CD4-positive, alpha-beta T cell treated with Interleukin-17A for 1 hour (primary cell): ENCODE data around the gene TUBGCP4.
"Not testable (repeated sequence)": the region's sequence is repeated elsewhere in the genome, so short reads cannot be mapped to it uniquely, and the experiment has no call there.

Source experiments
- DNase-seq: peaks from one replicate; pipeline ENCODE4 v3.0.0-alpha.2; 2020

Gene TUBGCP4, protein sequence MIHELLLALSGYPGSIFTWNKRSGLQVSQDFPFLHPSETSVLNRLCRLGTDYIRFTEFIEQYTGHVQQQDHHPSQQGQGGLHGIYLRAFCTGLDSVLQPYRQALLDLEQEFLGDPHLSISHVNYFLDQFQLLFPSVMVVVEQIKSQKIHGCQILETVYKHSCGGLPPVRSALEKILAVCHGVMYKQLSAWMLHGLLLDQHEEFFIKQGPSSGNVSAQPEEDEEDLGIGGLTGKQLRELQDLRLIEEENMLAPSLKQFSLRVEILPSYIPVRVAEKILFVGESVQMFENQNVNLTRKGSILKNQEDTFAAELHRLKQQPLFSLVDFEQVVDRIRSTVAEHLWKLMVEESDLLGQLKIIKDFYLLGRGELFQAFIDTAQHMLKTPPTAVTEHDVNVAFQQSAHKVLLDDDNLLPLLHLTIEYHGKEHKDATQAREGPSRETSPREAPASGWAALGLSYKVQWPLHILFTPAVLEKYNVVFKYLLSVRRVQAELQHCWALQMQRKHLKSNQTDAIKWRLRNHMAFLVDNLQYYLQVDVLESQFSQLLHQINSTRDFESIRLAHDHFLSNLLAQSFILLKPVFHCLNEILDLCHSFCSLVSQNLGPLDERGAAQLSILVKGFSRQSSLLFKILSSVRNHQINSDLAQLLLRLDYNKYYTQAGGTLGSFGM

GRCh38 chr15:43370975-43371974 is at the start of gene TUBGCP4, which contains the start of gene ZSCAN29:
TUBGCP4 (plus strand) TSS chr15:43371101; CDS start chr15:43371355, 254 bp downstream.
ZSCAN29 (minus strand) TSS chr15:43371043; CDS start chr15:43369913, 1,130 bp downstream.
- DNase-seq = peak; percentile 78

- no peak for DNase-seq
Measured at GRCh38 chr15:43325039-43325684, 45.7 kb upstream of the TUBGCP4 start.

- DNase-seq = peak; percentile 7
Measured at GRCh38 chr15:43329217-43329959, 41.5 kb upstream of the TUBGCP4 start.

GRCh38 chr15:43329960-43330779 is 40.7 kb upstream of the TUBGCP4 start, which contains the start of gene LCMT2:
LCMT2 (minus strand) TSS chr15:43330573; CDS start chr15:43330489, 84 bp downstream.
- DNase-seq = peak; percentile 95

GRCh38 chr15:43330780-43331087 is 40.2 kb upstream of the TUBGCP4 start:
- DNase-seq = no peak

DNA sequence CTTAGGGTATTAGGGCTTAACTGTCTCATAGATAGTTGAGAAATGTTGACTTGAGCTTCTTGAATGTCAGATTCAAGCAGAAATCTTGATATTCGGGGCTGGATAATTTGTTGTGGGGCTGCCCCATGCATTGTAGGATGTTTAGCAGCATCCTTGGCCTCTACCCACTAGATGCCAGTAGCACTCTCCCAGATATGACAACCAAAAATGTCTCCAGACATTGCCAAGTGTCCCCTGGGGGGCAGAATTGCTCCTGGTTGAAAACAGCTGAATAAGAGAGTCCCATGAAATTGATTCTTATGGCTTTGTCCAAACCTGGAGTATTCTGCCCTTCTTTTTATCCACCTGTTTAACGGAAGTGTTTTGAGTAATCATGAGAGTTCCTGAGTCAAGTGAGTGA is 24.6 kb upstream of the TUBGCP4 start:
- peak; percentile 15 for DNase-seq

DNA sequence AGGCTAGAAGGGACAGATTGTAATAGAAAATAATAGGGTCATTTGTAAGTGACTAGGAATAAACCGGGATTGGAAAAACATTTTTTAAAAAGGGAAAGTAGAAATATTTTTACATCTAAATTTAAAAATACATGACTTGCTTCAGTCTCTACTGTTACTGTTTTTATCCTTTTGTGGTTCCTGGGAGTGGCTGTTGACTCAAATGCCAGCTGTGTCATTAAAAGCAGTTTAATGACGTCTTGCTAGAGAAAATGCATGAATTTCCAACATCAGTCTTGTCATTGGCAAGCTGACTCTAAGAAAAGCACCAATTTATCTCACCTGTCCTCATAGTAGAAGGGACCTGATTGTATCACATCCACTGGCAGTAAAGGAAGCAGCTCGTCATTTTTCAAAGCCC is 23.8 kb upstream of the TUBGCP4 start:
- no peak for DNase-seq

GRCh38 chr15:43352693-43353382 is 18.1 kb upstream of the TUBGCP4 start:
- DNase-seq = no peak

- DNase-seq = no peak
Measured at GRCh38 chr15:43360821-43361220, 10.1 kb upstream of the TUBGCP4 start.

- no peak for DNase-seq
Measured at GRCh38 chr15:43361313-43361903, 9.5 kb upstream of the TUBGCP4 start.

DNA sequence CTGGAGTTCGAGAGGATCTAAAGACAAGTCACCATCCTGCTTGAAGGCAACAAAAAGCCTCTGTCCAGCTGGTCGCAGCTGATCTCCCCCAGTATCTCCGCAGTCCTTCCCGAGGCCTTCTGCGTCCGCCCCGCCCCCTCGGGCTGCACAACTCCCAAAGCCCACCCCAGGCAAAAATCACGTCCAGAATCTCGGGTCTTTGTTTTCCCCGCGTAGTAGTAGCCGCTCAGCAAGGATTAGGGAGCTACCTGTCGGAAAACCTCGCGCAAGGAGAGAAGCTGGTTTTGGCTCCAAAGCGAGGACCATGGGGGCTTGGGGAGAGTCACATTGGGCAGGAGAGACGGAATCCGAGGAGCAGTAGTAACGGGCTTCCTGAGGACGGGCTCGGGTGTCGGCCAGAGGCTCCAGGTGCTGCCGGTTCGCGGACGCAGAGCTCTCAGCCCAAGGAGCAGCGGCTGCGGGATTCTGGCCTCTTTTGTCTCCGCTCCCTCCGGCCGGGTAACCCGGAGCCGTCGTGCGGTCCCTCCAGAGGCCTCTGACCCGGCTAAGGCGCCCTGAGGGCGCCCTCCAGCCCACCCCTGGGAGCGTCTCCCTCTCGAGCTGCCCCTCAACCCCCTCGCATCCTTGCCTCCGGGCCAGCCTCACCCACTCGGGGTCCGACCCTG is 459 bp upstream of the TUBGCP4 start:
- DNase-seq = no peak

DNA sequence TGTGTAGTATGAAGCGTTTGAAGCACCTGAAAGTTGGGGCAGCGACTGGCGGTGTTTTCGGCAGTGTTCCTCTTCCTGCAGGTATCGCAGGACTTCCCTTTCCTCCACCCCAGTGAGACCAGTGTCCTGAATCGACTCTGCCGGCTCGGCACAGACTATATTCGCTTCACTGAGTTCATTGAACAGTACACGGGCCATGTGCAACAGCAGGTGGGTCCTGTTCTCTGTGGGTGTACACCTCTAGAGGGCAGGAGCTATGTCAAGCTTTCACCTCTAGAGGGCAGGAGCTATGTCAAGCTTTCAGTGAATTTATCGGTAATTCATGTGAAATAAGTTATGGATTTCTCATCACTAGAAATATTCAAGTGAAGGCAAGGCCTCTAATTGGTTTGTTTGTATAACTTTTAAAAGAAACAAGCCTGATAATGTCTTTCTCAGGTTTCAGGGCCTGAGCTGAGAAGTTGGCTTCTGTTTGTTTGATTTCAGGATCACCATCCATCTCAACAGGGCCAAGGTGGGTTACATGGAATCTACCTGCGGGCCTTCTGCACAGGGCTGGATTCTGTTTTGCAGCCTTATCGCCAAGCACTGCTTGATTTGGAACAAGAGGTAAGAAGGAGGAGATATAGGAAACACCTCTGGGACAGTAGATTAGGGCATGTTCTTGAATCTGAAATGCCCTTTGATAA is 5.3 kb downstream of the TUBGCP4 start:
- peak; percentile 54 for DNase-seq

DNA sequence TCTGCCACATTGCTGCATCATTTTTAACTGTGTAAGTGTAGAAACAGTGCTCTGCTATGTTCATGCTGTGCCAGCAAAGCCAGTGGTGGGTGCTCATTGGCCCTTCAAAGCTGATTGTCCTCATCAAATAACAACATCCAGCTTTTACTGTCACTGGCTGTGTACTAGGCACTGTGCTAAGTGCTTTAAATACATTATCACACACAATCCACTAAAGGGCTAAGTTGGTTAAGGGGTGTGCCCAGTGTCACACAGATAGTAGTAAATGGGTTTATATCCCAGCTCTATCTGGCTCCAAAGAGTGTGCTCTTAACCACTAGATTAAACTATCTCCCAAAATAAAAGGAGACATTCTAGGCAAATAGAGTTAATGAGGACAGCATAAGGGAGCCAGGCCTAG is 7.7 kb downstream of the TUBGCP4 start:
- no peak for DNase-seq

DNA sequence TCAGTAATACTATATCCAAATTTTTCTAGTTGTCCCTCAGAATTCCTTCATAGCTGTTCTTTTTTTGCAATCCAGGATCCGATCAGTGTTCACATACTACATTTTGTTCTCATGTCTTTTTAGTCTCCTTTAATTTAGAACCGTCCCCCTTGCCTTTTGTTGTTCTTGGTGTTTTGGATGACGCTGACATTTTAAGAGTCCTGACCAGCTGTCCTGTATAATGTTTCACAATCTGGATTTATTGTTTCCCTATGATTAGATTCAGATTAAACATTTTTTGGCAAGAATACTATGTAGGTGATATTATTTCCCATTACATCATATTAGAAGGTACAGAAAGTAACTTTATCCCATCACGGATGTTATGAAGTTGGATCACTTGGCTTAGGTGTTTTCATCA is 11.4 kb downstream of the TUBGCP4 start:
- DNase-seq = no peak

DNA sequence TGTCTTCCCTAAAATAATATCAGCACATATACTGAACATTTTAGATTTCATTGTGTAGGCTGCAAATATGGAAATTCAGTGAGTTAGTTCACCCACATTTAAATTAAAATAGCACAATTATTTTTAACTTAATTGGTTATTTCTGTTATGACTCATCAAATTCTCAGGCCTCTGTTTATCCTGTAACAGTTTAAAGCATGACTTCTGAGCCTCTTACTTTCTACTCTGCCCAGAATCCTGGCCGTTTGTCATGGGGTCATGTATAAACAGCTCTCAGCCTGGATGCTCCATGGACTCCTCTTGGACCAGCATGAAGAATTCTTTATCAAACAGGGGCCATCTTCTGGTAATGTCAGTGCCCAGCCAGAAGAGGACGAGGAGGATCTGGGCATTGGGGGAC is 12.2 kb downstream of the TUBGCP4 start:
- no peak for DNase-seq

- DNase-seq = no peak
Measured at GRCh38 chr15:43390723-43391122, 19.8 kb downstream of the TUBGCP4 start.

- not testable (repeated sequence) for DNase-seq
Measured at GRCh38 chr15:43393592-43393991, 22.7 kb downstream of the TUBGCP4 start.

DNA sequence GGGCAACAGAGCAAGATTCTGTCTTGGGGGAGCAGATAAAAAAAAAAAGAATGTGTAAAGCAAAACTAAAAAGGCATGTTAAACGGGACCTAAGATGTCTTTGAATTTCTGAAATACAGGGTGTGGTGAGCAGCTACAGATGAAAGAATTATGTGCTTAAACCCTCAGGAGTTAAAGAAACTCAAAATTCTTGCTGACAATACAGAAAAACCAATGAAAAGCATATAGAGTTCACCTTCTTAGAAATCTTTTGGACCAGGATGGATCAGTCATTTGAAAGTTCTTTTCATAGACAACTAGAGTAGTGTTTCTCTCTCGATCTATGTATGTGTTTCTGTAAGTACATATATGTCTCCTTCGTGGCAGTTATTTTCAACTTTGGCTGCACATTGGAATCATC is 31.4 kb downstream of the TUBGCP4 start:
- no peak for DNase-seq

GRCh38 chr15:43403616-43404015 is 32.7 kb downstream of the TUBGCP4 start:
- no peak for DNase-seq
